Measurements from ENCODE around the gene FBXL15.

The FBXL15 gene

DNA sequence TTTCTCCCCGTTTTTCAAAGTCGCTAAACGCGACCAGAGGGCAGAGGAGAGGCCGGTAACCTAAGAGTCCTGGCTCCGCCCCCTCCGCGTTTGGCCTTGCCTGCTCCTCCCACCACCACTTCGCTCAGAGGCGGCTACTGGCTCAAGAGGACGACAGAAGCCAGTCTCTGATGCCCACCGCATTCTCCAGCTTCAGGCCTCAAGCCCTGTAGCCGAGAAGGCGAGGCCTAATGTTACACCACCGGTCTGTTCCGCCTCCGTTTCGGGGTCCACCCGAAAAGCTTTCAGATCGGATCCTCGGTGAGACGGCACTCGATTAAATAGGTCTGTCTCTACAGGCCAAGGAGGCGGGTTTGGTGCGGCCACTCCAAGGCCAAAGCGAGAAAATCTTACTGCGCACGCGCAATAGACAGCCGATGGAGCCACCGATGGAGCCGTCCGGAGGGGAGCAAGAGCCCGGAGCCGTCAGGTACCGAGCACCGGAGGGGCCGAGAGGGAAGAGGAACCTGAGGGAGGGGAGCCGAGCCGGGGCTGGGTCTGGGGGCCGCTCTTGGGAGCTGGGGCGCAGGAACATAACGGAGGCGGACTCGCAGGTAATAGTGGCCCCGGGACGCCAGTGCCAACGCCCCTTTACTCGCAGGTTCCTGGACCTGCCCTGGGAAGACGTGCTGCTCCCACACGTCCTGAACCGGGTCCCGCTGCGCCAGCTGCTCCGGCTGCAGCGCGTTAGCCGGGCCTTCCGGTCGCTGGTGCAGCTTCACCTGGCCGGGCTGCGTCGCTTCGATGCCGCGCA is at the start of gene FBXL15:
FBXL15 (plus strand) TSS at position 123 of the 793 bp plus-strand sequence; CDS start at position 417, 294 bp downstream.
- peak; percentile 93 for DNase-seq

DNA sequence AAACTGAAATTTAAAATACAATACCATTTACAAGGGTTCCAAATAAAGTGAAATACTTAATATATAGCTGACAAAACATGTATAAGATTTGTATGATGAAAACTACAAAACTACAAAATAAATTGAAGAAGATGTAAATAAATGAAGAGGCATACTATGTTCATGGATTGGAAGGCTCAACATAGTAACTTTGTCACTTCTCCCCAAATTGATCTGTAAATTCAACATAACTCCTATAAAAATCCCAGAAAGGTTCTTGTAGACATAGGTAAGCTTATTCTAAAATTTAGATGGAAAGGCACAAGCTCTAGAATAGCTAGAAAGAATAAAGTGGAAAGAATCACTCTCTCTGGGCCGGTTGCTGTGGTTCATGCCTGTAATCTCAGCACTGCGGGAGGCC is 49.3 kb upstream of the FBXL15 start:
- no peak for DNase-seq

DNA sequence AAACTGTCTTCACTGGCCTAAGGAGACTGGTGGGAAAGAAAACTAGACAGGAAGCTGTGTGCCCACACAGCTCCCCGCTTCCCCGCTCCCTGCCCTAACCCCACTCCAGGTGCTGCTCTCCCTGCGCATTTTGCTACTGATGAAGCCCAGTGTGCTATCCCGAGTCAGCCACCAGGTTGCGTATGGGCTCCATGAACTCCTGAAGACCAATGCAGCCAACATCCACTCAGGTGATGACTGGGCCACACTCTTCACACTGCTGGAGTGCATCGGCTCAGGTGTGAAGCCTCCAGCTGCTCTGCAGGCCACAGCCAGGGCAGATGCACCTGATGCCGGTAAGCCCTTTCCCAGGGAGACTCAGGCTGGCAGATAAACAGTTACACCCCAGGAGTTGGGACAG is 45.4 kb upstream of the FBXL15 start:
- DNase-seq: no peak

DNA sequence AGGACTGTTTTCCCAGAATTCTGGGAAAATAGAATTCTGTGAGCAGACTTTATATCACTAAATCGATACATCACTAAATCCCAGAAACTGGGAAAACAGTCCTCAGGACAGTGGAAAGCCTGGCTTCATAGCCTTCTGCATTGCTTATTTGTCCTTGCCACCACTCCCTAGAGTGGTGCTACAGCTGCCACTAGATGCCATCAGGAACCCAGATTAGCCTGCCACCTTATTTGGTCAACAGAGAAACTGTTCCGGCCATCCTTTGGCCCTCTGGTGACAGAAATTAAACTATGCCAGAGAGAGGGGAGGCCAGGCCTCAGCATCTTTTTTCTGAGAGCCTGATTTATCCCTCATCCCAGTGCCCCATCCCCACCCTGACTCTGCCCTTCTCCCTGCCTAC is 44.8 kb upstream of the FBXL15 start:
- no peak for DNase-seq

DNA sequence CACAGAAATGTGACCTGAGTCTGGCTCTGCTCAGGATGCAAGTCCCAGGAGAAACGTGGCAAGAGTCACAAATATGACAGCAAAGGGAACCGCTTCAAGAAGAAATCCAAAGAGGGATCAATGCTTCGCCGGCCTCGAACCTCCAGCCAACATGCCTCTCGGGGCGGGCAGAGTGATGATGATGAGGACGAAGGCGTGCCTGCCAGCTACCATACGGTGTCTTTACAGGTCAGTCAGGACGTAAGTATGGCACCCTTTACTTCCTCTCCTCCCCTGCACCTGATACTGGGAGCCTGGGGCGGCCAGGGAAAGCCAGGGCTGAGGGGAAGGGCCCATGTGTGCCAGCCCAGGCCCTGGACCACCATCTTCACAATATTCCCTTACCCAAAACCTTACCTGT is 43.7 kb upstream of the FBXL15 start:
- no peak for DNase-seq

DNA sequence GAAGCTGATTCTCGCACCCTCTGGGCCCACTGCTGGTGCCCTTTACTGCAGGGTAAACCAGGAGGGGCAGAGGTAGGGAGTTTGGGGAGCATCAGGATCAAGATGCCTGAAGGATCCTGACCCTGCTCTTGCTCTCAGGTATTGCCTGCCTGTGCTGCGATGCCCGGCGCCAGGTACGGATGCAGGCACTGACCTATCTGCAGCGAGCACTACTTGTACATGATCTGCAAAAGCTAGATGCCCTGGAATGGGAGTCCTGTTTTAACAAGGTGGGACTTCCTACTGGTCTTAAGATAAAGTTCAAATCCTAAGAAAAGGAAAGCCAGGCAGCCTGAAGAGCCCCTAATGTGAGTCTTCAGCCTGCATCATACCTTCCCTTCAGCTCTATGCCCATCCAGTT is 41.3 kb upstream of the FBXL15 start:
- DNase-seq: no peak

DNA sequence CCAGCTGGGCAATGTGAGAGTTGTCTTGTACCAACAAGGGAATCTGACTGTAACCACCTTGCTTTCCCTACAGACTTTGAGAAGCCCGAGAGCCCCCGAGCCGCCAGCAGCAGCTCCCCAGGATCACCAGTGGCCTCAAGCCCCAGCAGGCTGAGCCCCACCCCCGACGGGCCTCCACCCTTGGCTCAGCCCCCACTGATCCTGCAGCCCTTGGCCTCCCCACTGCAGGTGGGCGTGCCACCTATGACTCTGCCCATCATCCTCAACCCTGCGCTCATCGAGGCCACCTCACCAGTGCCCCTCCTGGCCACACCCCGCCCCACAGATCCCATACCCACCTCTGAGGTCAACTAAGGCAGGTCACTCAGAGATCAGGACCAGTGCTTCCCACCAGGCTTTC is 38.7 kb upstream of the FBXL15 start:
- no peak for DNase-seq

DNA sequence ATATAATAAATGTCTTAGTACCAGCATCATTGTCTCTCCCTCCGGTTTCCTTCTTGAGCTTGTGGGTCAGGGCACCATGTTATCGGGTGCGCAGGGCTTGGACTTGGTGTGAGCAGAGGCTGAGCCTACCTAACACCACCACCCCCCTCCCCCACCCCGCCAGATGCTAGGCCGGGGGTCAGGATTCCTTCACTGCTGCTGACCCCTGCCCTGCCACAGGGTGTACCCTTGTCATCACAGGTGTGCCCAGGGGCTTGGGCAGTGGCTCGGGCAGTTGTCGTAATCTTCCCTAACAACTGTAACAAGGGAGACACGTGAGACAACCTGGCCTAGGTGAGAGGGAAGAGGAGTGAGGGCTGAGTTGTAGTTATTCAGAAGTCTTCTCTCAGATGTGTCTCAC is 37.8 kb upstream of the FBXL15 start:
- DNase-seq: no peak

DNA sequence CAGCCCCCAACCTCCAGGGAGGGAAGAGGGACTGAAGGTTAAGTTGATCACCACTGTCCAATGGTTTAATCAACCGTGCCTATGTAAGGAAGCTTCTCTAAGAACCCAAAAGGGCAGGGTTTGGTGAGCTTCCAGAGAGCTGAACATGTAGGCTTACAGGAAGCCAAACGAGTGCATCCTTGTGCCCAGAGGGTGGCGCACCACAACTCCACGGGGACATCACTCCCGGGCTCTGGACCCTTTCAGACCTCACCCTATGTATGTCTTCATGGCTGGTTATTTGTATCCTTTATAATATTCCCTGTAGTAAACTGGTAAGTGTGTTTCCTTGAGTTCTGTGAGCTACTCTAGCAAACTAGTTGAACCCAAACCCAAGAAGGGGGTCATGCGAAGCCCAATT is 36.6 kb upstream of the FBXL15 start:
- DNase-seq: no peak

DNA sequence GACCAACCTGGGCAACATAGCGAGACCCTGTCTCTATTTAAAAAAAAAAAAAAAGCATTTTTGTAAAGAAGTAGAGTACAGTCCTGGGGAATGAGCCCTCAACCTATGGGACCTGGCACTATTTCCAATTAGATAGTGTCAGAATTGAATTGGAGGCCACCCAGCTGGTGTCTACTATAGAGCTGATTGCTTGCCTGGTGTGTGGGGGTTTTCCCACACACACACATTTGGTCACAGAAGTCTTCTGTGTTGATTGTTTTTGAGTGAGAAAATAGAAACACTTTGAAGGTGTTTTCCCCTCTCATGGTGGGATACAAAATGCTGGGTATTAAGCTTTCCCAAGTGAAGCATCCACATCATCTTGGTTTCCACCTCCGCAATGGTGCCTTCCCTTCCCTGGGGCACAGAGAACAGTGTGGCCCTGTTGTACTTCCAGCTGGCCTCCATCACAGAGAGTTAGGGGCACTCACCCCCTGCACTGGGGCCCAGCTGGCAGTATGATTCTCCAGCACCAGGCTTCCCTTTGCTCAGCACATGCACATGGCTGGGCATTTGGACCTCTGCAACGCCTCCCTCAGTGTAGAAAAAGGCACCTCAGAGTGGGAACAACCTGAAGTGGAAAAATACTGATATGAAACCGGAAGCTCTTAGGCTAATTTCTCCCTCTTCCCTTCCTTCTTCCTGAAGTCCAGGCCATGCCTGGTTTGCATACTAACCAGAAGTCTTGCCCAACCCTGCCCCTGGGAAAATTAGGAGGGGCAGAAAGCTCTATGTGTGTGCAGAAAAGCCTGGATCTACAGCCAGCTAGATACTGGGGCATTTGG is 35.8 kb upstream of the FBXL15 start:
- DNase-seq: no peak

- no peak for DNase-seq
Measured at GRCh38 chr10:102389894-102390293, 30.7 kb upstream of the FBXL15 start.

DNA sequence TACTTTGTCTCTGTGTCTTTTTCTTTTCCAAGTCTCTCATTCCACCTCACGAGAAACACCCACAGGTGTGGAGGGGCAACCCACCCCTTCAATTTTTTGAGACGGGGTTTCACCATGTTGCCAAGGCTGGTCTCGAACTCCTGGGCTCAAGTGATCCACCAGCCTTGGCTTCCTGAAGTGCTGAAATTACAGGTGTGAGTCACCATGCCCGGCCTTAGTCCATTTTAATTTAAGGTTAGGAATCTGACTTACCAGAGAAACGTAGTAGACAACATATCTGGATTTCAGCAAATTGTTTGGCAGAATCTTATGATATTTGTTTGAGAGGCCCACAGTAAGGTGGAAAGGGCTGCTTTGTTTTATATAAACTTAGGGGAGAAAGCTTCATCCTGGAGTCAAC is 28.3 kb upstream of the FBXL15 start:
- DNase-seq: no peak

DNA sequence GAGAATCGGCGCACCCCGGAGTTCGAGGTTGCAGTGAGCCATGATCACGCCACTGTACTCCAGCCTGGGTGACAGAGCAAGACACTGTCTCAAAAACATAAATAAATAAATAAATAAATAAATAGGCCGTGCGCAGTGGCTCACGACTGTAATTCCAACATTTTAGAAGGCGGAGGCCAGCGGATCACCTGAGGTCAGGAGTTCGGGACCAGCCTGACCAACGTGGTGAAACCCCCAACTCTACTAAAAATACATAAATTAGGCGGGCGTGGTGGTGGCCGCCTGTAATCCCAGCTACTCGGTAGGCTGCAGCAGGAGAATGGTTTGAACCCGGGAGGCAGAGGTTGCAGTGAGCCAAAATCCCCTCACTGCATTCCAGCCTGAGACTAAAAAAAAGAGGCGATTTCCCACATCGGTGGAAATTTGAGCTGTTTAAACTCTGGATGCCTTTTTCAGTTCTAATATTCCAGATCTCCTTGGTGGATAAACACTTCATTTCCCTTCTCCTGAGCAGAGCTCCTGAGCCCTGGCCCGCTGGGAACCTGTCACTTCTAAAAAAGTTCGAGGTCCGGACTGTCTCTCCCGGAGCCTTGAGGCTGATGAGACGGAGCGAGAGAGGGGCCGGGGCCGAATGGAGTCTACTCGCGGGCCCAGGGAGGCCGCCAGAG is 27.1 kb upstream of the FBXL15 start:
- DNase-seq: no peak

- DNase-seq: peak; percentile 74
Measured at GRCh38 chr10:102394079-102394800, 26.4 kb upstream of the FBXL15 start.

- no peak for DNase-seq
Measured at GRCh38 chr10:102394801-102395399, 25.7 kb upstream of the FBXL15 start.

GRCh38 chr10:102395400-102396316 is 25.0 kb upstream of the FBXL15 start, which contains the start of gene NFKB2:
Gene NFKB2 (plus strand): TSS chr10:102395705. CDS start chr10:102395960, 255 bp downstream.
- peak; percentile 58 for DNase-seq

DNA sequence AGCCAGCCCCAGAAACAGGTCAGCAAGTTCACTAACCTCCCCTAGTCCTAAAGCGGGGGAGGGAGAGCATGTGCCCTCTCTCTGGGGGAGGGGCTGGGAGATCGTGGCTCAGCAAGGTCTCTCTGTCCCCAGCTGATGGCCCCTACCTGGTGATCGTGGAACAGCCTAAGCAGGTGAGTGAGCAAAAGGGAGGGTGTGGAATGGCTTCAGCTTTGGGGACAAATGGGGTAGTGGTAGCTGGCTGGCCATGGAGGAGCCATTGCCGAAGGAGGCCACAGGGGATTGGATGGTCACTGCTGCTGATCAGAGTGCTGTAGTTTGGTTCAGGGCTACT is 24.4 kb upstream of the FBXL15 start:
- DNase-seq: no peak

- DNase-seq: no peak
Measured at GRCh38 chr10:102396730-102397151, 23.9 kb upstream of the FBXL15 start.

- no peak for DNase-seq
Measured at GRCh38 chr10:102397222-102398171, 23.1 kb upstream of the FBXL15 start.
